GM21367 (cell line): Measurements from ENCODE around the gene POC1B.
"Not testable (repeated sequence)": the region's sequence is repeated elsewhere in the genome, so short reads cannot be mapped to it uniquely, and the experiment has no call there.

Experiments used
- ATAC-seq: cut with Tn5 transposase; IDR thresholded peaks from one replicate; pipeline ENCODE4 v1.9.1; 2021; ENCODE audit not compliant: unreplicated experiment

Gene POC1B

DNA sequence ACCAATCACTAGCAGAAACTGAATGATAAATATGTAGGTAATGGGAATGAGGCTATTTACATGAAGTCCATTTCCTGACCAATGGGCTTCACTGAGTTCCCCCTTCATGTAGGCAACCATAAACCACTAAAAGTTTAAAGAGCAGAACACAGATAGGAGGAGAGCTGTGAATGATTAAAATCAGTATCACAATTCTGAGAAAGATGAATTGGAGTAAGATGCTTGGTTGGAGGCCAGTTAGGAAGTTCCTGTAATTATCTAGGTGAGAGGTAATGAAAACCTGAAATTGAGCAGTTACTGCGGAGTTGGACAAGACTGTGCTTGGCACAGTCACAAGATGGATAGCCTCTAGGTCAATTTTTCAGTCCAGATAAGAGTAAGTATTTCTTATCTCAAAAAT, 57.8 kb downstream of the POC1B start:
- no peak for ATAC-seq

DNA sequence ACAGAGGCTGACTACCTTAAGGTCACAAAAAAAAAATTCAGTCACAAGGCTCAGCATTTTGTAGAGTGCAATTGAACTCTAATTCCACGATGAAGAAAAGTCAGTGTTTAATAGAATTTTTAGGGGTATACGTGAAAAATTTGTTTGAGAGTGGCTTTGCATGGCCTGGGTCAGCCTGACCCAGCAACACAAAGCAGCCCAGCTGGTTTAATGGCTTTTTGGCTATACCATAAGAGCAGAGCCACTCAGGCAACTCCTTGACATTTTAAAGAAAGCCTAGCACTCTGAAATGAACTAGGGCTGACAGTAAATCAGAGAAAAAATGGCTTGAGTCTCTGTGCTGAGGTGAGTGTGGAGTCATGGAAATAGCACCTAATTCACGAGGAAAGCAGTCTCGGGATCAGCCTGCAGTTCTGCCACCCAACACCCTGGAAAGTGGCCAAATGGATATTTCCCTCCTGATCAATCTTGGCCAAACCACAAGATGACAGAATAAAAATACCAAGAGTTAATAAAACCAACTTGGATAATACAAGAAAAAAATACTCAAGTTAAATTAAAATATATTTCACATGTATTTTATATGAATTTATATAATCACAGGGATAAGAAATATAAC, 60.8 kb downstream of the POC1B start:
- ATAC-seq = no peak

DNA sequence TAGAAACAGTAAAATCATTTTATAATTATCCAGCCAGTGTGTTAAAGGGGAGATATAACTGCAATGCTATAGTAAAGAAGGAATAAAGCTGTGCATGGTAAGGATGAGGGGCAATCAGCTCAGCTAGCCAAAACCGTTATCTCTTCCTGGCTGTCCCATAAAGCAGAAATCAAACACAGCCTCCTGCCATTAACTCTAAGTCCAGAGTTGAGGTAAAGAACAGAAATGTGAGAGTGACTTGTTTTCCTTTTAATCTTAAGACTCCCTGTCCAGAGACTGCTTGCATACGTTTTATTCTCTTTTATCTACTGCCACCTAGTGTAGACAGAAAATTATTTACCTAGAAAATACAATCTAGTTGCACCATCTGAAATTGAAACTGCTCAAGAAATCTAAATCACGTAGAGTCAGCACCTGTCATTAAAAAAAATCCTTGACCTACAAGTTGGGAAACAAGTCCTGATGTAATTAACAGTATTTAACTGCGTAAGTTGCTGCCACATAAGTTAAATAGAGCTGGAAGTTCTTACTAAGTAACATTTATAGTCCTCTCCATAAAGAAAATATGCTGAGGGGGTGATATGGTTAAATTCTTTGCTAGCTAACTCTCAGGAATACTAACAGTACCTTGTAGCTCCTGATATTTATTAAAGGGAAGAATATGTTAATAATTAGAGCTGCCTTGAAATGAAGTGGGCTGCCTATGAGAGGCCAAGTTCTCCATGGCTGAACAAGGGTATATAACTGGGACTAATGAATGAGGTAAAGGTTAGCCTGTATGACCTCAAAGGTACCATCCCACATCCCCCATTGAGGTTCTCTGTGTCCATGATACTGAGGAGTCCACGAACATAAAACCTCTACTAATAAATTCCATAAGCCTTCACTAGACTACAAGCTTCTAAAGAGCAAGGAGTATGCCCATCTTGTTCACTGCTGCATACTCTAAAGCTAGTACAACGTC, 63.9 kb downstream of the POC1B start:
- ATAC-seq = peak; percentile 91

DNA sequence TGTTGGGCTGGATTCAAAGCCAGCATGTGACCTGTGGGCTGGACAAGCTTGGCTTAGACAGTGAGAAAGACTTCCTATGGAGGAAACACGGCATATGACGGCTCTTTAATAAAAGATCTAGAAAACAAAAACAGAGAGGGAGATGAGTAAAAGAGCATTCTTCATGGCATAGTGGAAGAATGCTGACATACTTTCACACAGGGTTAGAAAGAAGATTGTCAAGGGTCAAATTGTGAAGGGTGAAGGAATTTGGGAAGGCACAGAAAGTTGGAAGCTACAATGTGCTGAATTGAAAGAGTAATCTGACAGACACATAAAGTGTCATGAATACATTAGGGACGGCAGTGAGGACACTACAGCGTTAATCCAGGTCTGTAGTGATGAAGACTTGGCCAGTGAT, 64.7 kb downstream of the POC1B start:
- no peak for ATAC-seq

DNA sequence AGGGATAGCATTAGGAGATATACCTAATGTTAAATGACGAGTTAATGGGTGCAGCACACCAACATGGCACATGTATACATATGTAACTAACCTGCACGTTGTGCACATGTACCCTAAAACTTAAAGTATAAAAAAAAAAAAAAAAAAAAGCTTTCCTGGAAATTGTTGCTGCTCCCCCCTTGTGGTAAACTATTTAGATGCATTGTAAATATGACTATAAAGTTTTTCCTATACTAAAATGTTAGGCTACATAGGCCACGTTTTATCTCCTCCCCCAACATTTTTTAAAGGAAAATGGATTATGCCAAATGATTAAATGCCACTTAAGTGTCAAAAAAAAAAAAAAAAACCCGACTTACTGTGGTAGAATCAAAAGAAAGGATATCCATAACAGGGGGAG, 66.6 kb downstream of the POC1B start:
- not testable (repeated sequence) for ATAC-seq

DNA sequence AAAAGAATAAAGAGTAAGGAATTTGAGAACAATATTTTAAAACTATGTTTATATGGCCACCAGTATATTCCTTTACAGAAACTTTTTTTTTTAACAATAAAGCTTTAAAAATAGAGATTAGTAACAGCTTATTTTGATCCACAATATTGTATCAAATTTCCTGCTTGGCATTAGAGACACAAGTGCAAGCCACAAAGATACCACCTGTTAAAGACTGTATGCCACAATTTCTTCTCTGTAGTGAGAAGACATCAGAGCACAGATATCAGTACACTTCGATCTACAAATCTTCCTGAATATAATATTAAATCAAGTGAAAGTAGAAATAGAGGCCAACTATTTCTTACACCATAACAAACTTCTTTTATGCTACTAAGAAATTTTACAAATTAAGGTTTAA, 69.3 kb downstream of the POC1B start:
- no peak for ATAC-seq

DNA sequence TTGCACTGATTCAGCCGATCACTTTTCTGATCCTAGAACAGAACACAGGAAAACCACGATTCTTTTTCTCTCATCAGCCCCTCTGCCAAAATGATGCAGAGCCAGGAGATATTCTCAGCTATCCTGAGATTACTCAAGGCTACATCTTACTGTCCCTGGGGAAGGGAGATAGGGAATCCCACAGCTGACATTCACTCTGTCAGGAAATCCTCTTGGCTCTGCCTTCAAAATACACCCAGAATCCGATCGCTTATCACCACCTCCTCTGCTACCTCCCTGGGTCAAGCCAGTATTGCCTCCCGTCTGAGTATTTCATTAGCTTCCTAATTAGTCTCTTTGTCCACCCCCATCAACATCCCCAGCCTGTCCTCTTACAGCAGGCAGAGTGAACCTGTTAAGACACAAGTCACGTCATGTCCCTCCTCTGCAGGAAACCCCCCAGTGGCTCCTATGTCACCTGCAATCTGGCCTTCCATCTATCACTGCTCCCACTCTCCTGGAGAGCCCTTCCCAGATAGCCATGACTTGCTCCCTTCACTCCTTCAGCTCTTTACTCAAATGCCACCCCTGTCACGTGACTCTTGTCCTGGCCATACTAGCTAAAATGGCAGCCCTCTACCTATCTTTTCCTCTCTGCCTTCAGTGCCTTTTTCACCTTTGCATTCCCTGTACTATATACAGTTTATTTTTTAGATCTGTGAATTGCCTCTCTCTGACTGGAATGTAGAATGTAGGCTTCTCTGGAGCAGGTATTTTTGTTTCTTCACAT, 71.6 kb downstream of the POC1B start:
- no peak for ATAC-seq

DNA sequence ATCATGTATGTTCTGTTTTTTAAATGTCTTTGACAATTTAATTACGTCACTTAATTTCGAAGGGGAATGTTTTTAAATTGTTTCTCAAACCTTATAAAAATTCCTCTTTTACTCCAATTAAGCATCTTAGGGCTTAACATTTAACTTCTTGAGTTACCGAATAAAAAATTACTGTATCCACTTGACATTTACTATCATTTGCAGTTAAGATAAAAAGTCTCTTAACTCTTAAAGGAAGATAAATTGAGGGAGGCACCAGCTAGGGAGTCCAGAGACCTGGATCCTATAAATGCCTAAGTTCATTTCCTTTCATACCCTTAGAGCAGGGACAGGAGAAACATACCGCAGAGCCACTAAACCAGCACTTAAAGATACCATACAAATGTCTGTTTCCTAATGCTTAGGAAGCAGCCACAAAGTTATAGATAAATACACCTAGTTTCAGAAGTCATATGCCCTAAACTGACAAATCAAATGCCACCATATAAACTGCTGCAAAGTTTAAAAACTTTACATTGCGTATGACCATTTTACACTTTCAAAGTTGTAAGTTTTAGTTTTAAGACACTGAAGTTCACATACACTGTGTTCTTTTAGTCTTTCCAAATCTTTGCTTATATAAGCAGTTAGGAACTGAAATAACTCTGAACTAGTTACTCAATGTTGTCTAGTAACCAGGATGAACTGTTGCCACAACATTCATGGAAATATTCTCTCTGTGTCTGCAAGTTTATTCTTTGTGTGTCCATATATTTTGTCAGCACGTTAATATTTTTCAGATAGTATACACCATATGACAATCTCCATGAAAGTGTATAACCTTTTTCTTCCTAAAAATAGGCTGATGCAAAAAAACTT, 72.5 kb downstream of the POC1B start:
- no peak for ATAC-seq

DNA sequence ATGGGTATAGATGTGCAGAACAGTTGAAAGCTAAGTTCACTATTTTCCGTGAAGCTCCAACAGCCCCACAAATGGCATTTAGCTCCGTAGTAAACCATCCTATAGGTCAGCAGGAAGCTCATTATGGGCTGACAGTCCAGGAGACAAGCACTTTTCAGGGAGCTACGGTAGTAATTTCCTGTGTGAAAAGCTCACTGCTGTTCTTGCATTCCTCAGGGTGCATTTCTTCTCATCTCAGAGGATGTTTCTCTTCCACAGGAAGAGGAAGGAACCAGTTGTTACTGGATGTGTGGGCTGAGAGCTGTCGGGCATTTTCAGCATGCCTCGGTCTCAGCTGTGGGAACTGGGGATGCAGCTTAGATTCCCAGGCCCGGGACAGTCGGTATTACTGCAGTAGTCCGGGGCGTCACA, 74.0 kb downstream of the POC1B start:
- no peak for ATAC-seq

DNA sequence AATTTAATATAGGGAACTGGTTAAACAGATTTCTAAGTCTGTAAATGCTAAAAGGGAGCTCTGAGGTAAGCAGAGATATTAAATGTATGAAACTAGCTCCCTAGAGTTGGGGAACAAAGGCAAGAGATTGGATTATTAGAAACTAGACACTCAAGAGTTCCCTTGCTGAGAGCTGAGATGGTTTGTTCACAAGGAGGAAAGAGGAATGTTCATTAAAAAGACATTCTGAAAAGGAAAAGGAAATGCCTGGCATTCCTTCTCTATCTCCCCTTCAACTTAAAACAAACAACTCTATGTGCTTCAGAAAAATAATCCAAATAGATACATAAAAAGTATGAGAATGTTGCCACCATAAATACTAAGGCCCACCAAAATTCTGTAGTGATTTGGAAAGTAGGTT, 74.9 kb downstream of the POC1B start:
- no peak for ATAC-seq

DNA sequence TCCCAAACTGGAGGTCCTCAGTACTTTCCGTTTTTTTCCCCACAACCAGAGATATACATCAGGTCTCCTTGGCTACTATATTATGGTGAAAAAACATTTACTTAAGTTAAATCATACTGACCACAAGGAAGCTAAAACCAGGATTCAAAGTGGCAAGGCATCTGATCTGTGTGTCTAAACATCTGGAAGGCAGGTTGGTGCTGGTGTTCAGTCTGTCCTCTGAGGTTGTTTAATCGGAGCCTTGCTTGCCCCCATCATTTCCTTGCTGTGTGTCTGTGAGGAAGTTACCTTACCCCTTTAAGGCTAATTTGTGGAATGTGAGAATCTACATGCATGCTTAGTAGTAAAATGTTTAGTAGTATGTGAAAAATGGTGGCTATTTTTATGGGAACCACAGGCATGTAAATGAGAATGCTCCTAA, 76.9 kb downstream of the POC1B start:
- ATAC-seq = no peak

DNA sequence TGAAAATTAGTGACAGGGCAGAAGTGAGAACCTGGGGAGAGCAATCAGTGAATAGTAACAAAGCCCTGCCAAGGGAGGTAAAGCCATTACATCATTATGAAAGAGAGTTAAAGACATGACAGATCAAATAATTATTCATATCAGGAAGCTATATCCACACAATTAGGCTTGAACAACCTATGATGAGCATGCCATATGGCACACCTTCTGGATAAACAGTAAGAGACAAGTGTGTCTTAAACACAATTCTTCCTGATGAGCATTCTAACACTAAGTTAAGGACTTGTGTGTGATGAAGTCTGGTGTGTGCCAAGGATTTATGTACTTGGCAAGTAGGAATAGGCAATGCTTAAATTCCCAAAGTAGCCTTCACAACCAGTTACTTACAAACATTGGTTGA, 77.3 kb downstream of the POC1B start:
- ATAC-seq = no peak

DNA sequence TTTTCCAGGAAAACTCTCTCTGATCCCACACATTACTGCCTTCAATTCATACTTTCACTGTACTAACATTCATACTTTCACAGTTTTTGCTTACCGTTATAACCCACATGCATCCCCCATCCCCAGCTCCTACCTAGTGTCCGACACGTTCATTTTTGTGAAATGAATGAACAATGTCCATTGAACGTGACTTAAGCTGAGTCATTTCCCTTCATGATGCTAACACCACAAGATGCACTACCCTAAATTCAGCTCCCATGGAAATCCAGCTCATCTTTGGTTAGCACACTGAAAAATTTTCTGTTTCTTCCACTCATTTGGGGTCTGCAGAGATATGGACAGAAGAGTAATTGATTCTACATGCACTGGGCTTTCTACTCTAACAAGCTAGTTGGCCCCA, 85.9 kb downstream of the POC1B start:
- no peak for ATAC-seq

DNA sequence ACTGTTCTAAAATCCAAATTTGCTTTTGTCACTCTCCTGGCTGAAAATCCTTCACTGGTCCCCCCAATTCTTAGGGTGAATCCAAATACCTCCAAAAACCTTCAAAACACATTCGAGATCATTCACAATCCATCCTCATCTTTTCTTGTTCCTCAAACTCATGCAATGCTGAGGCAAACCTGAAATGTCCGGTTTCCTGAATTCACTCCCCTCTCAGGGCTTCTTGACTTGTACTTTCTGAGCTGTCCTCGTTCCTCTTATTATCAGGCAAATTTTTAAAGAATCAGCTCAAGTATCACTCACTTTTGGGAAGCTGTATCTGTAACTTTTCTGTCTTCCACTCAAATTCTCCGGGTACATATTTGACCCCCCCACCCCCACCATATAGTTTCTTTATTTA, 88.6 kb downstream of the POC1B start:
- ATAC-seq = no peak

DNA sequence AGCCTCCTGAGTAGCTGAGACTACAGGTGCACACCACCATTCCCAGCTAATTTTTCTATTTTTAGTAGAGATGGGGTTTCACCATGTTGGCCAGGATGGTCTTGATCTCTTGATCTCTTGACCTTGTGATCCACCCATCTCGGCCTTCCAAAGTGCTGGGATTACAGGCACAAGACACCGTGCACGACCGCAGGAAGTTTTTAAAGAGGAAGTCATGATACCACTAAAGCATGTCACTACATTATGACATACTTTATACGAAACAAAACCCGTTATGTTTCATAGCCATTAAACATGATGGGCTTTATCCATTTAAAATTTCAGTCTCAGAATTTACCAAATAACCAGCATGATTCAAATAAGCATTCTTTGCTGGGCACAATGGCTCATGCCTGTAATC, 89.8 kb downstream of the POC1B start:
- ATAC-seq = no peak

DNA sequence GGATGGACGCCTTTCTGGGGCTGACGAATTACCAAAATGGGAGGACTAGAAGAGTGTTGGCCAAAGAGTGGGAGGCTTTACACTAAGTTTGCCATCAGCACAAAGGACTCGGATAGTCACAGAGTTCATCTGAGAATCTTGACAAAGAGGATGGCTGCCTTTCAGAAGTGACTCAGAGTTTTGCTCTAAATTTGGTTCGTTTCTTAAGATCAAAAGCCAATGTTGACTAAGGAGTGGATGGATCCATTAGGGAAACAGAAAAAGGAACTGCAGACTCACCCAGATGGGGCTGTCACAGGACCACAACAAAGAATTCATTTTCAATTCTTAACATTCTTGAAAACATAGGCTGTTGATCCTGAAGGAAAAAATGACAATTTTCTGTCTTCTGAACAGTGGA, 92.2 kb downstream of the POC1B start:
- ATAC-seq = no peak

DNA sequence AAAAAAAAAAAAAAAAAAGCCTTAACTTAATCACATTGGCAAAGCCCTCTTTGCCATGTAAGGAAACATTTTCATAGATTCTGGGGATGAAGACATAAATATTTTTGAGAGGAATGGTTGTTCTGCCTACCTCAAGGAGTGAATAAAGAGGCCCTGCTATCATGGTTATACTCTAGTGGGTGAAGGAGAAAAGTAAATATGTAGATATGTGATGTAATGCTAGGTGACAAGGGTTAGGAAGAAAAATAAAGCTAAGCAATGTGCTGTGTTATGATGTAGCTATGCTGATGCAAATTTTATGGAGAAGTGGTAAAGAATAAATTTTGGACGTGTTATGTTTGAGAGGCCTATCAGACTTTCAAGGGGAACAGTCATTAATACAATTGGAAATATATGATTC, 93.5 kb downstream of the POC1B start:
- ATAC-seq = no peak

DNA sequence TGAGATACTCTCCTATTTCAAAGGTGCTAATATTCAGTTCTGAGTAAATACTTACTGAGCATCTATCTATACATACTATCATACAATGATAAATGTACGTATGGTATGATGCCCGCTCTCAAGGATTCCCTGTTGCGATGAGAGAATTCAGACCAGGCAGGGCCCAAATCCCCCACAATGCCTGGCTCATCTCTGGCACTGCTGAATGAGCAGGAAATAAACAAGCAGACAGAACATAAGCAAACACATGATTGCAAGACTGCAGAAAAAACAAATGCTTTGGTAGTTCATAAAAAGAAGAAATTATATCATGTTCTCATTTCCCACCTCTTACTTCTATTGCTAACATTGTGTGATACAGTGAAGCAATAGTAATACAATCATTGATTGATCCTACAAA, 96.3 kb downstream of the POC1B start:
- ATAC-seq = no peak

DNA sequence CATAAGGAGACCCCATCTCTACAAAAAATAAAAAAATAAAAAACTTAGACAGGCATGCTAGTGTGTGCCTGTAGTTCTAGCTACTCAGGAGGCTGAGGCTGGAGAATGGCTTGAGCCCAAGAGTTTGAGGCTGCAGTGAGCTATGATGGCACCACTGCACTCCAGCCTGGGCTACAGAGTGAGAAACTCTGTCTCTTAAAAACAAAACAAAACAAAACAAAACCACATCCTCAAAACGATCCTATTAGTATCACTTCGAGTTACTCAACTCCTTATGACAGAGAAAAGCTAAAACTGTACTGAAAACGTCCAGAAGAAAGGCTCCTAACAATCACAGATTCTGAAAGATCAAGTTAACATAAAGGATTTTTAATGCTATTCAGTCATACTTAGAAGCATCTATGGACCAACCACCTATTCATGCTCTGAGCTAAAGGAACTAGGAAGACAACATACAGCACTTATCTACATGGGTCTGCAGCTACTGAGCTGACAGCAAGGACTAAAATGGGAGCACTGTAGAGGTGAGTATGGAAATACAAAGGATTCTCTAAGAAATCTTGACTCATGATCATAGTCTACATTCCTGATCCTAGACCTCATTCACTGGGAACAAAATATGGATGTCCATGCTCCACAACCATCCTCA, 98.2 kb downstream of the POC1B start:
- ATAC-seq = peak; percentile 98

DNA sequence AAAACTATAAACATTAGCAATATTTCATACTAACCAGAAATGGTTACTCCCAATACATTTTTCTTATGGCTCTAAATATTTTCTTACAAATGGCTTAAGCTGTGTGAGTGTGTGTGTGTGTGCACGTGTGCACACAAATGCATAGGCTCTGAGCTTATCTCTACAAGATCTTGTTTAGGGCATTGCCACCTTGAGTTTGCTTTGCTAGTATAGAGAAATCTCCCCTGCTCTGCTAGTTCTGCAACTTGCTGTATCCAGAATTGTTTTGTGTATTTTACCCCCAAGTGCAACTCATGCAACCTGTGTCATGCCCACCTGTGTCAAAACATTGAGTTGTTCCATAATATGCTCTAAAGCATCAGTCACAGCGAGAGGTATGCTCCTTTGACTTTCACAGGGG, 101.0 kb downstream of the POC1B start:
- no peak for ATAC-seq
